NCI-H1105 (cell line): ENCODE measurements around the gene FFAR4.
A peak's percentile ranks its signal among the peaks of the same experiment; 100 is the strongest.
"Not testable (repeated sequence)": the region's sequence is repeated elsewhere in the genome, so short reads cannot be mapped to it uniquely, and the experiment has no call there.

ENCODE experiments used
- DNase-seq: peaks from one replicate; lab custom pipeline; 2025; lab: John Stamatoyannopoulos, UW

The FFAR4 gene

DNA sequence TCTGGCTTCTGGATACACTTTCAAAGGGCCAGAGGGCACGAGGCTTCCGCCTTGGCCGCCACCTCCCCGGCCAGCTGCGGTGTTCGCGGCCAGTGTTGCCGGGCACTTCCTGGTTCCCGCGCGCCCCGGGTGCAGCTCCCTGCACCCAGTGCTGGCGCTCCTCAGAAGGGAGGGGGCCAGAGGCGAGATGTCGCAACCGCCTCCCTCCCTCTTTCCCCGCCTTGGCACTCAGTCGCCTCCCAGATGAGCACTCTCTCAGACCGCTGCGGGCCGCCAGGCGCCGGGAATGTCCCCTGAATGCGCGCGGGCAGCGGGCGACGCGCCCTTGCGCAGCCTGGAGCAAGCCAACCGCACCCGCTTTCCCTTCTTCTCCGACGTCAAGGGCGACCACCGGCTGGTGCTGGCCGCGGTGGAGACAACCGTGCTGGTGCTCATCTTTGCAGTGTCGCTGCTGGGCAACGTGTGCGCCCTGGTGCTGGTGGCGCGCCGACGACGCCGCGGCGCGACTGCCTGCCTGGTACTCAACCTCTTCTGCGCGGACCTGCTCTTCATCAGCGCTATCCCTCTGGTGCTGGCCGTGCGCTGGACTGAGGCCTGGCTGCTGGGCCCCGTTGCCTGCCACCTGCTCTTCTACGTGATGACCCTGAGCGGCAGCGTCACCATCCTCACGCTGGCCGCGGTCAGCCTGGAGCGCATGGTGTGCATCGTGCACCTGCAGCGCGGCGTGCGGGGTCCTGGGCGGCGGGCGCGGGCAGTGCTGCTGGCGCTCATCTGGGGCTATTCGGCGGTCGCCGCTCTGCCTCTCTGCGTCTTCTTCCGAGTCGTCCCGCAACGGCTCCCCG is at the start of gene FFAR4:
Gene FFAR4 (plus strand): TSS at position 231 of the 842 bp plus-strand sequence. CDS start 56 bp downstream, at position 287.
- no peak for DNase-seq

DNA sequence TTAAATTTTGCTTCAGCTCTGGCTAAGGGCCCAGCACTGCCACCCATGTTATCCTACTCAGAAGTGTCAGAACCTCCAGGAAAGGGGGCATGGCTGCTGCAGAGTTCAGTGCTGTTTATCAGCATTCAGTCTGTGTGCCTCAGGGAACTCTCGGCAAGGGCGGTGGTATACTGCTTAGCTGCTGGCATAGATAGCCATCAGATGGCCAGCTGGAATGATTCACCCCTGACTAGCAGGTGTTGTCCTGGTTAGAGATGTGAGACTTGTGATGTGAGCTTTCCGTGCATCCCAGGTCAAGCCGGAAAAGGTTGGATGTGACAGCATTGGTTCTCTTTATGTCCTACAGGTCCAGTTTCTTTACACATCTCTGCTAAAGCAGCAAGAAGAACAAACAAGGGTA is 47.9 kb upstream of the FFAR4 start:
- no peak for DNase-seq

DNA sequence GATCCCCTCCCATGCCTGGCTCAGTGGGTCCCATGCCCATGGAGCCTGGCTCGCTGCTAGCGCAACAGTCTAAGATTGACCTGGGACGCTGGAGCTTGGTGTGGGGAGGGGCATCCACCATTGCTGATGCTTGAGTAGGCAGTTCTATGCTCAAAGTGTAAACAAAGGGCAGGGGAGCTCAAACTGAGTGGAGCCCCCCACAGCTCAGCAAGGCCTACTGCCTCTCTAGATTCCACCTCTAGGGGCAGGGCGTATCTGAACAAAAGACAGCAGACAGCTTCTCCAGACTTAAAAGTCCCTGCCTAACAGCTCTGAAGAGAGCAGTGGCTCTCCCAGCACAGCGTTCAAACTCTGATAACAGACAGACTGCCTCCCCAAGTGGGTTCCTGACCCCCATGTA is 31.2 kb upstream of the FFAR4 start:
- DNase-seq = no peak

DNA sequence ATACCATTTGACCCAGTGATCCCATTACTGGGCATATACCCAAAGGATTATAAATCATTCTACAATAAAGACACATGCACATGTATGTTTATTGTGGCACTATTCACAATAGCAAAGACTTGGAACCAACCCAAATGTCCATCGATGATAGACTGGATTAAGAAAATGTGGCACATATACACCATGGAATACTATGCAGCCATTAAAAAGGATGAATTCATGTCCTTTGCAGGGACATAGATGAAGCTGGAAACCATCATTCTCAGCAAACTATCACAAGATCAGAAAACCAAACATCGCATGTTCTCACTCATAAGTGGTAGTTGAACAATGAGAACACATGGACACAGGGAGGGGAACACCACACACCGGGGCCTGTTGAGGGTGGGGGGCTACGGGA is 25.6 kb upstream of the FFAR4 start:
- not testable (repeated sequence) for DNase-seq

DNA sequence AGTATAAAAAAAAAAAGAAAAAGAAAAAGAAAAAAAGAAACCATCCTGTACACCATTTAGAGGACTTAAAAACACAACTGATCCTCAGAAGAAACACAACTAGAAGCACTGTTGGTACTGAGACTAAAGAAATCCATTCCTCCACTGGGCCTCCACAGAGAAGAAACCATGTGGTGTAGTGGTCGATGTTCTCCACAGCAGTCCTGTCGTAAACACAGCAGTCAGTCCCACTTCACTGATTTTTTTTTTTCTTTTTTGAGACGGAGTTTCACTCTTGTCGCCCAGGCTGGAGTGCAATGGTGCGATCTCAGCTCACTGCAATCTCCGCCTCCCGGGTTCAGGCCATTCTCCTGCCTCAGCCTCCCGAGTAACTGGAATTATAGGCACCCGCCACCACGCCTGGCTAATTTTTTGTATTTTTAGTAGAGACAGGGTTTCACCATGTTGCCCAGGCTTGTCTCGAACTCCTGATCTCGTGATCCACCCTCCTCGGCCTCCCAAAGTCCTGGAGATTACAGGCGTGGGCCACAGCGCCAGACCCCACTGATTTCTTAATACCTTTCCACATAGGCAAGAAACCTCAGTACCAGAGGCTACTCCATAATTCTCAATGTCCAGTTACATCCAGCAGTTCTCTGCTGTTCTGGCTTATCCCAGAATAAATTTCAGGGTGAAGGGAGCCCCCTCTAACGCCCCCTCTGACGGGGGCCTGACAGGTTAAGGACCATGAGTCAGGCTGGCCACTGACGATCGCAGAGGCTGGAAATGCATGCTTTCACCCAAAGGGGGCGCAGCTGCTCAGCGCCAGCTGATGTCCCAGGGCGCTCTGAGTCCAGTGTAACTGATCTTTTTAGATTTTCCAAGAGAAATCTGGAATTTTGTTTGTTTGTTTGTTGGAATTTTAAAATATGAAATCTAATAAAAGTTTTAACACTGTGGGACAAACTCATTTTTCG is 24.8 kb upstream of the FFAR4 start:
- DNase-seq = no peak

DNA sequence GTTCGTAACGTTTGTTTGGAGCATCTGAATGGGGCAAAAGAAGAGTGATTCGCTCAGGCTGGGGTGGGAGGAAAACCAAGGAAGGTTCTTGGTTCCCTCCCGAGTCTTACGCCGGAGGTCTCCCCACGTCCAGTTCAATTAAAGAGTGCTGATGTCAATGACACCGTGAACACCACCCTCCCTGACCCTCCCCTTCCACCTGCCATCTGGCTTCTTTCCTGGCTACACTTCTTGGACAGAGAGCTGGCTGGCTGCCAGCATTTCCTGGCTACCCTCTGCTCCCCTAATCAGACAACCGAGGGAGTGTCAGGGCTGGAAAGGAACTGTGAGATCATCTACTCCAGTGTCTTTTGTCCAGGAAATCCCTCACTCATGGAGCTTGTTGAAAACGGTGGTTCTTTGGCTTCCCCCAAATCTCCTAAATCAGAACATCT is 24.1 kb upstream of the FFAR4 start:
- DNase-seq = peak; percentile 58

DNA sequence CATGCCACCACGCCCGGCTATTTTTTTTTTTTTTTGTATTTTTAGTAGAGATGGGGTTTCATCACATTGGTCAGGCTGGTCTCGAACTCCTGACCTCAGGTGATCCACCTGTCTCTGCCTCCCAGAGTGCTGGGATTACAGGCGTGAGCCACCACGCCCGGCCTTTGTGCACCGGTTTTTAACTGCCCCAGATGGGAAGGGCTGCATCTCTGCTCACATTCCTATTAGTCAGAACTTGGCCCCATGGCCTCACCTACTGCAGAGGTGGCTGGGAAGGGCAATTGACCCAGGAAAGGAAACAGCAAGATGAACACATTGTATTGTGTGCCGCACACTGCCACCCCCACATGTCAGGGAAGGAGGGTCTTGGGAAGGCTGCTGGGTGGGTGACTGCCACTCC is 19.5 kb upstream of the FFAR4 start:
- DNase-seq = not testable (repeated sequence)

DNA sequence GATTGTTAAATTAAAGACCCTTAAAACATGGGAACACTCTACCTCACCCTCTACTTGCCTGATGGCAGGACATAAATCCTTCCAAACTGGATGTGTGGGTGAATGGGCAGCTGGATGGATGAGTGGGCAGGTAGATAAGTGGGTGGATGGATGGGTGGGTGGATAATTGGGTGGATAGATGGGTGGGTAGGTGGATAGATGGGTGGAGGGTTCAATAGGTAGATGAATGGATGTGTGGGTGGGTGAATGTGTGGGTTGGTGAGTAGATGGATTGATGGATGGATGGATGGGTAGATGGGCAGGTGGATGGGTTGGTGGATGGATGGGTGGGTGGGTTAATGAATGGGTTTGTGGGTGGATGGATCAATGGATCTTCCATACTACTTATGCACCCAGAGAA is 18.9 kb upstream of the FFAR4 start:
- DNase-seq = no peak

DNA sequence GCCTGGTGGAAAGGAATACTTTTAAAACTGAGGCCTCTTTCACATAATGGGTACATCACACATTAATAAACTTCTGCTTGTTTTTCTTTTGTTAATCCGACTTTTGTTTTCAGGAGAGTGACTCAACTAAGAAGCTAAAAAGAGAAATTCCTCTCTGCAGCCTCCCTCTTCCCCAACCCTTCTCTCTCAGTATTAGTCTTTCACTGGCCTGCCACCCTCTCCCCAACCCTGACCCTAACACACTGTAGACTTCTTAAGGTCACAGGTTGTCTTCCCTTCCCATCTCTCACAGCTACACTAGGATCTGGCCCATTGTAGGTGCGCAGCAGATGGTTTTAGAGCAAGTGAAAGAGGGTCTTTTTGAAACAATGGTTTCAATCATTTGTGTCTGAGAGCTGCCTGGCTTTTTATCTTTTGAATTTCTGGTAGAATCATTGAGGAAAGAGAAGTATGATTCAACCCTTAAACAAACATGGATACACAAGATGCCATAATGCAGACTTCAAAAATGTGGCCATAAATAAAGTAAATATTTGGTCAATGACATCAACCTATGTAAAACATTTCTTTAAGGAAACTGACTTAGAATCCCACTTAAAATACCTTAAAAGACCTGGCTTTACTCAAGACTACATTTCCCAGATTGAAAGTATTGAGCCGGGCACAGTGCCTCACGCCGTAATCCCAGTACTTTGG is 17.9 kb upstream of the FFAR4 start:
- DNase-seq = no peak

DNA sequence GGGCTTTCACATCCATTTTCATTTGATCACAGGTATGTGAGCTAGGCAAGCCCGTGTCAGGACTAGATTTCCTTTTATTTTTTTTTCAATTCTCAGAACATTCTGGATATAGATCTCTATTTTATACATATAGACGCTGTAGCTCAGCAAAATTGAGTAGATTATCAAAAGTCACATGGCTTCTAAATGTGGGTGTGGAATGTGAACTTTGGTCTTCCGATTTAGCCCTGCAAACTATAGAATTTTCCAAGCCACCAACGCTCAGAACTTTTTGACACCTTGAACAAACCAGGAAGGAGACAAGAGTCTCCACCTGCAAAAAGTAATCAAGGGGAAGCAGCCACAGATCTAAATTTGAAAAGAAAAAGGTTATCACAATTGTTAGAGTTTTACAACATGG is 15.9 kb upstream of the FFAR4 start:
- DNase-seq = no peak

DNA sequence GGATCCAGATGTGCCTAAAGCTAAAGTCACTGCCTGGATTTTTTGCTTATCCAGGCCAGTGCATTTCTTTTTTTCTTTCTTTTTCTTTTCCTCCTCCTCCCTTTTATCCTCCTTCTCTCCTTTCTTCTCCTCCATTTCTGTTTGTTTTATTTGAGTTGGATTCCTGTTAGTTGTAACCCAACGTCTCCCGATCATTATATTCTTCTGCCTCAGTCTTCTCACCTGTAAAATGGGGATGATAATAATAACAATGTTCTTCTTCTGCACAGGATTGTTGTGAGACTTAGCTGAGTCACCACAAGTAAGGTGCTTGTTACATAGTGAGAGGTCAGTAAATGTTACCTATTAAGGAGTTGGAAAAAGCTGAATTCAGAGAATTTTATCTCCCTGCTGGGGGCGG is 13.7 kb upstream of the FFAR4 start:
- DNase-seq = no peak

DNA sequence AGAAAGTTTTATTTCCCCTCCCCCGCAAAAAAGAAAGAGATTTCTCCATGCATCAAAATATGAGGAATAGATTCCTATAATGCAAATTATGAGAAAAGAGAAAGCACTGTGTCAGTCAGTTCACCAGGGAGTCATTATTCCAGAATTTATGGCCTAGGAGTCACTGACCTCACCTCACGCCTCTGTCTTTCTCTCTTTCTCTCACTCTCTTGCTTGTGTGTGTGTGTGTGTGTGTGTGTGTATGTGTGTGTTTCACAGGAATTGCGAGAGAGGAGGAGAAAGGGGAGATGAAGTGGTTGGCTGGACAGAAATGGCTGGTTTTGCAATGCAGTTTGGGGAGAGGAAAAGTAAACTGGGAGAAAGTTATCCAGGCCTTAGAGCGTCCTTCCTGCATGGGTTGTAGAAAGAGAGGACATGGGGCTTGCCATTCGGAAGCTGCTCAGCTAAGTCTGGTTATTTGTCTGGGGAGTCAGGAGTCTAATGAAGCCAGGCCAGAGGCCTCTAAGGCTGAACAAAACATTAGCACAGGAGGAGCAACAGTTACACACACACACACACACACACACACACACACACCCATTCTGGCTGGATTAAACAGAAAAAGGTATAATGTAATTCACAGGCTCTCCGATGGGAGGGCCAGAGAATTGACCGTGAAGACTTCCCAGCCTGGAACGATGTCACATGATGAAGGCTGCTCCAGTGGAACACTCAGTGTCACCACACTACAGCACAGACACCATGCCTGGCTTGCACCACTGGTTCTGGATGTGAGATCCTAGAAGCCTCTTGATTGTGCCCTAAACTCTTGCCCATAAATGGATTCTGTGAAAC is 12.8 kb upstream of the FFAR4 start:
- no peak for DNase-seq

DNA sequence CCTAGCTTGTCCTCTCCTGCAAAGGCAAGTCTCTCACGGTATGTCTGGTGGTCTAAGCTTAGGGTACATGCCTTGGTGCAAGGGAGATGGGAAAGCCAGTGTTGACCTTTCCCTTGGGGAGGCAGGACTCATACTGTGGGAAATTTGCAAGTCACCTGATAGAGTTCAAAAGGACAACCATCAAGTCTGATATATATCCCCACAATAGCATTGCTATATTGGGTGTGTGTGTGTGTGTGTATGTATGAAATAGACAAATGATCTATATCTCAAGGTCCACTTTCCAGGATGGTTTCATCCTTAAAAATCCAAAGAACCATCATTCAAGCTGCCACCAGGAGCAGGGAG is 12.2 kb upstream of the FFAR4 start:
- DNase-seq = no peak

DNA sequence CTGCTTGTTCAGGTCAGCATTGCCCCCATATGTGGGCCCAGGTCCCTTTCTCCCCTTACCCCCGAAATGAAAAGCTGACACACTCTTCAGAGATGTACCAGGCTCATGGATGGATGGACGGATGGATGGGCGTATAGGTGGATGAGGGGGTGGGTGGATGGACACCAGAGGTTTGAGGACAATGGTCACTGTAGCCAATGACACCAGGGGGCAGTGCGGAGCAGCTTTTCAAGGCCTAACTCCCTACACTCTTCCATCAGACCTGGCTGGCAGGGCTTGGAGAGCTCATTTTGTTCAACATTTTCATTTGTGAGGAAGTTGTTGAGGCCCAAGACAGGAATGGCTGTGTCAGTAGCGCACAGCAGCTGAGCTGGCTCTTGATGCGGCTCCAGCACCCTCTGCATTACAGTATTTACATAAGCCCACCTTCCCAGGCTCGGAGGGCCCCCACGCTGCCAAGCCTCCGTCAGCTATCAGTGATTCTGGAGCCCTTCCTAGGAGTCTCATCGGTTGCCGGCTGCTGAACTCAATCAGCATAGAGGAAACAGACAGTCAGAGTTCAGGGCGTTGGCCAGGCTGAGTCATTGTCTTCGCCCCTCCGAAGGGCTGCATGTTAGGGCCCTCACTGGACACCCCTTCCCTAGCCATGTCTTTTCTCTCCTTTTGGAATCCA is 11.6 kb upstream of the FFAR4 start:
- DNase-seq = peak; percentile 26

DNA sequence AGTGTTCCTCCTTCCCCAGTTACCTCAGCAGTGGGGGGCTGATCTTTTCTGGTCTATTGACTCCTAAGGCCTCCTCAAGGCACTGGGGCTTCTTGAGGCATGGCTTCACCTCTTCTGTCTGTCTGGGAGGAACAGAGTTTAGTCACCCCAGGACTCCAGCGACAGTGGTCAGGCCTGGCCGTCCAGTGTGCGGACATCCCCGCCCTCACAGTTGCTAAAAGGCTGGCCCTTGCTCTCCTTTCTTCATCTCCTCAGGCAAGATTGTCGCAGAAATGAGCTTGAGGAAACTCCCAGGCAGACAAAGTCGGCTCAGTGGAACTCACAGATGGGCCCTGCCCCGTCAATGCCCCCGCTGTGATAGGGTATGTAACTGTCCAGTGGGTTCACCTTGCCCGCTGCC is 7.0 kb upstream of the FFAR4 start:
- DNase-seq = no peak

DNA sequence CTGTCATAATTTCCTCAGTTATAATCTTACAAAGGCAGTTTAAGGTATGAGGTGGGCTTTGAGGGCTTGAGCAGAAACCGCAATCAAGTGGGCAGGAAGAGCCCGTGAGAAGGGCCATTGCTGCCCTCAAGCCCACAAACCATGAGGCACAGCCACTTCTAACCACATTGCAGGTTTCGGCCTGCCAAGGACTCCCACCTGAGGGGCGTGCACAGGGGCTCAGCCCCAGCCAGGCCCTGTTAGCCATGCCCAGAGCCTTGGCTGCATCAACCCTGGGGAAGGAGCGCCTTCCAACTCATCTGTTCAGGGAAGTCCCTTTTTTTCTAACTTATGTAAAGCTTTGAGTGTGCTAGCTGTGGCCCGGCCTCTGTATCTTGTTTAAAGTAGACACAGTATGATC is 5.9 kb upstream of the FFAR4 start:
- DNase-seq = no peak

DNA sequence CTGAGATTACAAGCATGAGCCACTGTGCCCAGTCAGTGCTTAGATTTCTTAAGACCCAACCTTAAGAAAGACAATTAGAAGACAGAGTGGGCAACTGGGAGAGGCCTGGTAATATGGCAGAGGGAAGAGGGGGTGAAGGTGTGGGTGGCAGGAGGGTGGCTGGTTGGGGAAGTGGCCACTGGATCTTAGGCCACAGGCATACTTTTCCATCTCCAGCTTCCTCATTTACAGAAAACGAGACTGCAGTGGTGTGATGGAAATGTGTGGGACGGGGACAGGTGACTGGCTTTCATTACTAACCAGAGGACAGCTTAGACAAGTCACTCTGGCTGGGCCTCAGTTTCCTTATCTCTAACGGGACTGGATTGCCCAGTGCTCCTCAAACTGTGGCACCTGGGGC is 1.0 kb upstream of the FFAR4 start:
- no peak for DNase-seq

DNA sequence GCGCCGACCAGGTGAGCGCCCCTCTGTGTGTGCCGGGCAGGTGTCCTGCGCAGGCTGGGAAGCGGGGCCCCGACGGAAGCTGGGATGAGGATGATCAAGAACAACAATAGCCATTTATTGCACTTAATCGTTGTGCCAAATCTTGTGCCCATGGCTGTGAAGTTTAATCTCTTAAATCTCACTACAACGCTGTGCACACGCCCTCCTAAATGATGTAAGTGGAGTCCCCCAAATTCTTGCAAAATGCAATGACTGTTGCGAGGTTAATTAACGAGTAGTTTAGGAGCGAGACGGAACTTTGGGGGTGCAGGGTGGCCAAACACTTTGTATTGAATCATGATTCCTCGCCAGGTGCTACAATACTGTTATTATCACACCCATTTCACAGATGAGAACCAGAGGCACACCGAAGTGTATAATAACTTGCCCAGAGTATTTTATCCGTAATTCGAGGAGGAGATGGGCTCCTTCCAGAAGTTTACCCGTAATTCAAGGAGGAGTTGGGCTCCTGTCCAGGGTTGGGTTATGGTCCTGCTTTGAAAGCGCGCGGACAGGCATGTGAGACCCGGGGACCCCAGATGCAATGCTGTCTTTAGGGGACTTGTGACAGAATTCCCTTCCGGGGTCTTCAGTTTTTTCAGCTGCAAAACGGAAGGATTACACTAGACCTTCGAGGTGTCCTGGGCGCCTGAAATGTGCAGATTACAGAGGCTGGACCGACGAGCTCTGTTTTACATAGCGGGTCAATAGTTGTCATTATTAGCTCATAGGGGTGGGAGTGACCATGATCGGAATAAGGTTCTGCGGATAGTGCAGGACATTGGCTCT is 1.0 kb downstream of the FFAR4 start:
- no peak for DNase-seq

DNA sequence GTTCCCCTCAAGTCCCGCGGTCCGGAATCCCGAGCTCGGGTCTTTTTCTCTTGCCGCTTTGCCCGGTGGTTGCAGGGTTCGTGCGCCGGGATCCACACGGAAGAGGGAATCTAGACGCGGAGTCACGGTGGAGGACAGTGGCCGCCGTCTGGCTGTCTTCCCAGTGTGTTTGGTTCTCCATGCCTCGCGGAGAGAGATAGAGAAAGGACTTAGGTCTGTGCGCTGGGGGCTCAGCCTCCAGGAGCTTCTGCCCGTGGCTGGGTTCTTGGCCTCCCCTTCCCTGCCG is 1.6 kb downstream of the FFAR4 start:
- no peak for DNase-seq

DNA sequence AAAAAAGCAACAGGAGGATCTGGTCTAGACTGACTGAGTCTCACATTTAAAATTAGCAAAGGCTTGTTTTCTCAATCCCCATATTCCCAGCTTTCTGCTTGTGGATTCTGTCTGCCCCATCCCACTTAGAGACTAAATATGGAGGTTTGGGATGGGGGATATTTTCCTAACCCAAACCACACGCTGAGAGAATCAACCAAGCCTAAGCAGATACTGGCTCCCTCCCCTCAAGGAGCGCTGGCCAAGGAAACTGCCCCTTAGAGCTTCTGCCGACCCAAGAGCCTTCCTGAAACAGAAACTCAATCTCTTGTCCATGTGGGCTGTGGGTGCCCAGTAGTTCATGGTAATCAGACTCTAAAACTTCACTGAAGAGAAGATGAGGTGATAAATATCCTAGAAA is 3.9 kb downstream of the FFAR4 start:
- no peak for DNase-seq
